Measurements from ENCODE around the gene GMCL2.
A peak's percentile ranks its signal among the peaks of the same experiment; 100 is the strongest.
"Not testable (repeated sequence)": the region's sequence is repeated elsewhere in the genome, so short reads cannot be mapped to it uniquely, and the experiment has no call there.

The GMCL2 gene

GRCh38 chr5:178205749-178206047, 18.5 kb upstream of the GMCL2 start:
- DNase-seq: no peak

GRCh38 chr5:178204935-178205748, 18.0 kb upstream of the GMCL2 start:
- DNase-seq: peak; percentile 87

- DNase-seq: peak; percentile 96
Observed at GRCh38 chr5:178204182-178204934, 17.2 kb upstream of the GMCL2 start, which contains the start of gene HNRNPAB. Gene HNRNPAB (plus strand): TSS chr5:178204533. CDS start chr5:178204838, 305 bp downstream.

- DNase-seq: no peak
Observed at GRCh38 chr5:178203670-178204181, 16.6 kb upstream of the GMCL2 start.

- DNase-seq: no peak
Observed at GRCh38 chr5:178202541-178202940, 15.4 kb upstream of the GMCL2 start.

- DNase-seq: no peak
Observed at GRCh38 chr5:178201927-178202235, 14.7 kb upstream of the GMCL2 start.

GRCh38 chr5:178201221-178201926, 14.2 kb upstream of the GMCL2 start:
- no peak for DNase-seq

- DNase-seq: no peak
Observed at GRCh38 chr5:178199581-178200434, 12.6 kb upstream of the GMCL2 start.

GRCh38 chr5:178198706-178199105, 11.5 kb upstream of the GMCL2 start:
- no peak for DNase-seq

GRCh38 chr5:178198151-178198550, 11.0 kb upstream of the GMCL2 start:
- DNase-seq: not testable (repeated sequence)

- no peak for DNase-seq
Observed at GRCh38 chr5:178196986-178197385, 9.8 kb upstream of the GMCL2 start.

- no peak for DNase-seq
Observed at GRCh38 chr5:178196281-178196812, 9.2 kb upstream of the GMCL2 start.

- DNase-seq: no peak
Observed at GRCh38 chr5:178194026-178194425, 6.9 kb upstream of the GMCL2 start.

- DNase-seq: no peak
Observed at GRCh38 chr5:178193251-178193809, 6.2 kb upstream of the GMCL2 start.

GRCh38 chr5:178192787-178193186, 5.6 kb upstream of the GMCL2 start:
- no peak for DNase-seq

- DNase-seq: no peak
Observed at GRCh38 chr5:178192244-178192643, 5.1 kb upstream of the GMCL2 start.

GRCh38 chr5:178191661-178192060, 4.5 kb upstream of the GMCL2 start:
- no peak for DNase-seq

- DNase-seq: no peak
Observed at GRCh38 chr5:178189433-178189832, 2.3 kb upstream of the GMCL2 start.

- no peak for DNase-seq
Observed at GRCh38 chr5:178186427-178186826, 744 bp downstream of the GMCL2 start.

- DNase-seq: no peak
Observed at GRCh38 chr5:178182158-178182876, 4.9 kb downstream of the GMCL2 start.

GRCh38 chr5:178180141-178180863, 6.9 kb downstream of the GMCL2 start:
- no peak for DNase-seq
